ENCODE measurements around the gene LAD1. TPM values are rescaled to one million over a fixed set of nuclear protein-coding genes. Genes with fewer than 3 reads are reported as not detected.

The LAD1 gene
- total and polyA plus RNA-seq, 2 donors (not counting 1 experiment from before 2014, with no cell fraction given) = 0.10 TPM; not detected in 1

DNA sequence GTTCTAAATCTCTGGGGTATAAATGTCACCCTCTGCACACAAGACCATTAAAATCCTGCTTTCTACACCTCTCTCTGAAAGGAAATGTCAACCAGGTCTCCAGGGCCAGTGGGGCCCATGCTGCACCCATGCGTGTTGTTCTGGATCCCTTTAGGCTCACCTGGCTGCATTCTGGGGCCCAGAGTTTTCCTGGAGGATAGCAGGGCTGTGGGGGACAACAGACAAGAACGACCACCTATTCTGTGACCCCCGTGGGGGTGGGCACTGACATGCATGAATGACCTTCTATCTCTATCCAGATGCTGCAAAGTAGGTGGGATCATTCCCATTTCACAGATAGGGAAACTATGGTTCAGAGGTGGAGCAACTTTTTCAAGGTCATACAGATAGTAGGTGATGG is 63.2 kb downstream of the LAD1 start:
- DNase-seq (no peak), ATAC-seq (ENCODE audit: low read depth) (no peak)
- Histone ChIP-seq H4K20me1 (ENCODE audit: control insufficient read depth, insufficient read depth, low read length, poor library complexity, severe bottlenecking) (no peaks in the 10 kb centered on the region), H3K27ac (ENCODE audit: low read length in 2 of 2) (no peak overlapping the region), H3K4me2 (replicated peaks; ENCODE audit: low read depth, low read length, poor library complexity, severe bottlenecking) (no peak overlapping the region), H3K79me2 (ENCODE audit: control insufficient read depth, insufficient read depth, low read length) (no peaks in the 10 kb centered on the region), H2AFZ (ENCODE audit: insufficient read depth, low read depth, low read length, poor library complexity, severe bottlenecking) (no peak overlapping the region), H3K4me3 (ENCODE audit: control extremely low read depth in 1 of 5, extremely low read depth in 1 of 5, insufficient read depth in 1 of 5, low read depth in 2 of 5, low read length in 4 of 5) (no peak overlapping the region), H3K4me1 (ENCODE audit: control insufficient read depth in 2 of 2, insufficient read depth in 2 of 2, low read length in 2 of 2) (no peaks in the 10 kb centered on the region), H3K9me3 (ENCODE audit: control extremely low read depth in 1 of 3, control insufficient read depth in 2 of 3, insufficient read depth in 1 of 3, low read length in 2 of 3) (no peaks in the 10 kb centered on the region), H3K36me3 (replicated peaks in 1 of 2; ENCODE audit: control extremely low read depth in 1 of 2, control insufficient read depth in 1 of 2, extremely low read depth in 1 of 2, insufficient read depth in 2 of 2, low read length in 1 of 2) (no peaks in the 10 kb centered on the region), H3K27me3 (replicated peaks in 1 of 4; ENCODE audit: control extremely low read depth in 1 of 4, control insufficient read depth in 3 of 4, insufficient read depth in 4 of 4, low read length in 3 of 4) (peaks cover 0 to 2% (median 0%) of the 10 kb centered on the region in 4 experiments), H3K9ac (ENCODE audit: low read length) (no peak overlapping the region)
- intact Hi-C loops (cut with micrococcal nuclease) = no loop called here
- H3K4me1 Mint-ChIP-seq = no peaks in the 10 kb centered on the region
- 66% methylated on average over 3 of the region's 3 CpGs for WGBS (ENCODE audit: insufficient coverage)
- no peak overlapping the region for H3K4me3 Mint-ChIP-seq
- no peak for TF ChIP-seq EZH2 (IDR thresholded peaks at IDR 0.05; ENCODE audit: borderline replicate concordance, insufficient read depth, low read depth, low read length, poor library complexity, severe bottlenecking)
- TF ChIP-seq, protein P1, sequence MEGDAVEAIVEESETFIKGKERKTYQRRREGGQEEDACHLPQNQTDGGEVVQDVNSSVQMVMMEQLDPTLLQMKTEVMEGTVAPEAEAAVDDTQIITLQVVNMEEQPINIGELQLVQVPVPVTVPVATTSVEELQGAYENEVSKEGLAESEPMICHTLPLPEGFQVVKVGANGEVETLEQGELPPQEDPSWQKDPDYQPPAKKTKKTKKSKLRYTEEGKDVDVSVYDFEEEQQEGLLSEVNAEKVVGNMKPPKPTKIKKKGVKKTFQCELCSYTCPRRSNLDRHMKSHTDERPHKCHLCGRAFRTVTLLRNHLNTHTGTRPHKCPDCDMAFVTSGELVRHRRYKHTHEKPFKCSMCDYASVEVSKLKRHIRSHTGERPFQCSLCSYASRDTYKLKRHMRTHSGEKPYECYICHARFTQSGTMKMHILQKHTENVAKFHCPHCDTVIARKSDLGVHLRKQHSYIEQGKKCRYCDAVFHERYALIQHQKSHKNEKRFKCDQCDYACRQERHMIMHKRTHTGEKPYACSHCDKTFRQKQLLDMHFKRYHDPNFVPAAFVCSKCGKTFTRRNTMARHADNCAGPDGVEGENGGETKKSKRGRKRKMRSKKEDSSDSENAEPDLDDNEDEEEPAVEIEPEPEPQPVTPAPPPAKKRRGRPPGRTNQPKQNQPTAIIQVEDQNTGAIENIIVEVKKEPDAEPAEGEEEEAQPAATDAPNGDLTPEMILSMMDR (IDR thresholded peaks at IDR 0.05) = no peak
- H3K27me3 Mint-ChIP-seq = peaks cover 6% of the 10 kb centered on the region
- no peak overlapping the region for H3K27ac Mint-ChIP-seq
- ChIA-PET CTCF (no interaction called here), POLR2A (no interaction called here)
- no peaks in the 10 kb centered on the region for H3K9me3 Mint-ChIP-seq (ENCODE audit: insufficient read depth)

DNA sequence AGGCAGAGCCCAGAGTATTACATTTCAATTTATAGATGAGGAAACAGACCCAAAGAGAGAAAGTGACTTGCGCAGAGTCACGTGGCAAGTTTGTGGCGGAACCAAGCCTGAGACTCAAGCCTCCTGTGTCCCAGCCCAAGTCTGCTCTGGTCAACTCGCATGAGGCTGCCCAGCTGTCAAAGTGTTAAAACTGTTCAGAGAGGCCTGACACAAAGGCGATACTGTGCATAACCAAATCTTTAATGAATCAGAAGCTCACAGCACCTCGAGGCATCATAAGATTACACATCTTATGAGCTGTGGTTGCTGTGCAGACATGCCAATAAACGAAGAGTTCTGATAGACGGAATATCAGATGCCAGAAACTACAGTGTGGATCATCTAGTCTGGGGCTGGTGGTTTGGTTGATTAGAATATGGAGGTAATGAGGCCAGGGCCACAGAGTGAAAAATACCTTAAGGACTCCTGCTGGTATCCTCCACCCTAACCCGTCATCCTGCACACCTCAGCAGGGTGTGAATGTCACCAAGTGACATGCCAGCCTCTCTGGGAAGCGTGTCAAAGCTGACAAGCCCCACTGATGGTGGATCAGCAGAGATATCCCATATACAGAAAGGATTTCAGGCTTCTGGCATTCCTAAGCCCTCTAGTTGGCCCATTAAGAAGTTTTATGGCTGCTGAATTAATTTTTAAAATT is 63.8 kb downstream of the LAD1 start:
- Mint-ChIP-seq H3K27me3 (peaks cover 10% of the 10 kb centered on the region), H3K4me1 (no peaks in the 10 kb centered on the region), H3K9me3 (ENCODE audit: insufficient read depth) (no peaks in the 10 kb centered on the region), H3K27ac (no peak overlapping the region), H3K4me3 (no peak overlapping the region)
- intact Hi-C loops (cut with micrococcal nuclease) = no loop called here
- no peak overlapping the region for H2AFZ ChIP-seq (ENCODE audit: insufficient read depth, low read depth, low read length, poor library complexity, severe bottlenecking)
- H3K27me3 ChIP-seq (replicated peaks in 1 of 4; ENCODE audit: control extremely low read depth in 1 of 4, control insufficient read depth in 3 of 4, insufficient read depth in 4 of 4, low read length in 3 of 4) = peaks cover 0 to 3% (median 0%) of the 10 kb centered on the region in 4 experiments
- H3K36me3 ChIP-seq (replicated peaks in 1 of 2; ENCODE audit: control extremely low read depth in 1 of 2, control insufficient read depth in 1 of 2, extremely low read depth in 1 of 2, insufficient read depth in 2 of 2, low read length in 1 of 2) = no peaks in the 10 kb centered on the region
- H3K4me1 ChIP-seq (ENCODE audit: control insufficient read depth in 2 of 2, insufficient read depth in 2 of 2, low read length in 2 of 2) = no peaks in the 10 kb centered on the region
- ChIA-PET CTCF (no interaction called here), POLR2A (no interaction called here)
- no peak for ATAC-seq (ENCODE audit: low read depth)
- 93% methylated on average over 8 of the region's 10 CpGs for WGBS (ENCODE audit: insufficient coverage)
- no peaks in the 10 kb centered on the region for H3K9me3 ChIP-seq (ENCODE audit: control extremely low read depth in 1 of 3, control insufficient read depth in 2 of 3, insufficient read depth in 1 of 3, low read length in 2 of 3)
- no peak overlapping the region for H3K9ac ChIP-seq (ENCODE audit: low read length)
- no peaks in the 10 kb centered on the region for H3K79me2 ChIP-seq (ENCODE audit: control insufficient read depth, insufficient read depth, low read length)
- H3K4me2 ChIP-seq (replicated peaks; ENCODE audit: low read depth, low read length, poor library complexity, severe bottlenecking) = no peak overlapping the region
- no peak overlapping the region for H3K4me3 ChIP-seq (ENCODE audit: control extremely low read depth in 1 of 5, extremely low read depth in 1 of 5, insufficient read depth in 1 of 5, low read depth in 2 of 5, low read length in 4 of 5)
- no peaks in the 10 kb centered on the region for H4K20me1 ChIP-seq (ENCODE audit: control insufficient read depth, insufficient read depth, low read length, poor library complexity, severe bottlenecking)
- H3K27ac ChIP-seq (ENCODE audit: low read length in 2 of 2) = no peak overlapping the region
- no peak for TF ChIP-seq EZH2 (IDR thresholded peaks at IDR 0.05; ENCODE audit: borderline replicate concordance, insufficient read depth, low read depth, low read length, poor library complexity, severe bottlenecking)
- TF ChIP-seq, protein P1 (IDR thresholded peaks at IDR 0.05) = no peak
- DNase-seq = no peak

Data from B cell (primary cell).